ENCODE measurements around the gene SLC52A3.

GRCh38 chr20:774660-775057 lies 6.4 kb upstream of the SLC52A3 start:
- TF ChIP-seq POLR2AphosphoS5 (IDR thresholded peaks at IDR 0.05; ENCODE audit: low read depth, low read length) (no peak), POLR2A (IDR thresholded peaks at IDR 0.05; ENCODE audit: low read depth, low read length) (no peak), POU2F2 (IDR thresholded peaks at IDR 0.05; ENCODE audit: low read depth, low read length) (no peak), TAF1 (IDR thresholded peaks at IDR 0.05; ENCODE audit: low read depth, low read length) (no peak), PAX5 (IDR thresholded peaks at IDR 0.05; ENCODE audit: insufficient read depth, low read length, severe bottlenecking) (no peak)

All from GM12891 (cell line).